HCT116 (cell line): Measurements from ENCODE around the gene IL15RA. TPM values are rescaled to one million over a fixed set of nuclear protein-coding genes. Genes with fewer than 3 reads are reported as not detected.

Source experiments
- ATAC-seq: fragments of 200-7000 bp; cut with Tn5 transposase; 2 replicates; pipeline ENCODE4 v1.9.1; 2020; ENCODE audit warnings: mild to moderate bottlenecking, moderate library complexity
- BruUV-seq: library from RNA; stranded (reverse); fragments of 400-500 nt; replicated peaks from 2 replicates; lab custom pipeline; 2021; lab: Mats Ljungman, UMichigan
- CTCF ChIA-PET: fragments of 300-600 bp; sonication (Branson Sonifier 250); formaldehyde crosslinking; loops from one replicate; lab custom pipeline; 2021; ENCODE audit warnings: antibody characterized with exemption; lab: Charles Lee
- POLR2A ChIA-PET: fragments of 300-600, 350-600 bp; sonication (Branson Sonifier 250); formaldehyde crosslinking; loops from one replicate; lab custom pipeline; 2021; ENCODE audit warnings: antibody characterized with exemption; lab: Charles Lee
- RAD21 ChIA-PET, 2 experiments: fragments of 300-600 bp; sonication (Branson Sonifier 250); formaldehyde crosslinking; loops; one replicate each; lab custom pipeline; 2023; ENCODE audit warnings: low total read pairs in 2 of 2; ENCODE audit not compliant: uncharacterized antibody in 2 of 2, unreplicated experiment in 2 of 2, low non-redundant PET in 1 of 2; lab: Charles Lee
- DNase-seq: peaks from one replicate; pipeline ENCODE4 v3.0.0-alpha.2; 2010; ENCODE audit warnings: low read depth, low spot score
- H2AFZ ChIP-seq: fragments of 200-600 bp; shearing (Covaris generic), sonication (generic); 2 replicates; pipeline ENCODE4 v1.6.1; 2017; ENCODE audit warnings: low read depth, mixed run types, mixed read lengths, antibody characterized with exemption, low read length; ENCODE audit not compliant: poor library complexity, severe bottlenecking
- H3K27ac ChIP-seq: 2 replicates; pipeline ENCODE4 v1.5.1; 2012; ENCODE audit warnings: low read depth, low read length
- H3K27me3 ChIP-seq: fragments of 200-600 bp; sonication (generic); 2 replicates; pipeline ENCODE4 v1.6.1; 2016; ENCODE audit warnings: mixed run types, low read length, mixed read lengths; ENCODE audit not compliant: insufficient read depth
- H3K36me3 ChIP-seq, 2 experiments: fragments of 200-500 bp in 1 of 2; fragments of 200-600 bp in 1 of 2; sonication (Bioruptor generic) in 1 of 2; sonication (generic) in 1 of 2; 2 replicates each; pipeline versions ENCODE4 v1.5.1 to v1.6.1; 2014 to 2016; ENCODE audit warnings: low read length in 2 of 2, inconsistent platforms in 1 of 2, mixed read lengths in 1 of 2, mixed run types in 1 of 2; ENCODE audit not compliant: insufficient read depth in 2 of 2, control insufficient read depth in 1 of 2
- H3K4me1 ChIP-seq, 2 experiments: fragments of 200-600 bp in 1 of 2; sonication (generic) in 1 of 2; 2 replicates each; pipeline versions ENCODE4 v1.5.1 to v1.6.1; 2012 to 2017; ENCODE audit warnings: low read length in 2 of 2, inconsistent platforms in 1 of 2, mild to moderate bottlenecking in 1 of 2, mixed read lengths in 1 of 2, mixed run types in 1 of 2, moderate library complexity in 1 of 2; ENCODE audit not compliant: insufficient read depth in 2 of 2, control insufficient read depth in 1 of 2
- H3K4me2 ChIP-seq: fragments of 200-600 bp; sonication (generic); 2 replicates; pipeline ENCODE4 v1.6.1; 2017; ENCODE audit warnings: mixed run types, low read length, mixed read lengths
- H3K4me3 ChIP-seq, 2 experiments: fragments of 200-600 bp in 1 of 2; sonication (generic) in 1 of 2; replicated peaks in 1 of 2; 2 replicates each; pipeline ENCODE4 v1.5.1; 2011 to 2016; ENCODE audit warnings: low read length in 2 of 2, control low read depth in 1 of 2, low read depth in 1 of 2, mild to moderate bottlenecking in 1 of 2, mixed read lengths in 1 of 2, mixed run types in 1 of 2
- H3K79me2 ChIP-seq: fragments of 200-600 bp; sonication (generic); 2 replicates; pipeline ENCODE4 v1.6.1; 2017; ENCODE audit warnings: mild to moderate bottlenecking, mixed run types, low read length, moderate library complexity, mixed read lengths; ENCODE audit not compliant: insufficient read depth
- H3K9ac ChIP-seq: fragments of 200-600 bp; sonication (generic); 2 replicates; pipeline ENCODE4 v1.6.1; 2016; ENCODE audit warnings: low read length, mixed read lengths
- H3K9me2 ChIP-seq: fragments of 200-600 bp; sonication (generic), shearing (Covaris generic); 2 replicates; pipeline ENCODE4 v1.6.1; 2017; ENCODE audit warnings: mixed run types, mild to moderate bottlenecking, moderate library complexity; ENCODE audit not compliant: insufficient read depth
- H3K9me3 ChIP-seq, 2 experiments: fragments of 200-500 bp in 1 of 2; fragments of 200-600 bp in 1 of 2; sonication (Bioruptor generic) in 1 of 2; sonication (generic) in 1 of 2; 2 replicates each; pipeline ENCODE4 v1.6.1; 2014 to 2017; ENCODE audit warnings: low read length in 2 of 2, mixed read lengths in 2 of 2, inconsistent platforms in 1 of 2, low read depth in 1 of 2, mild to moderate bottlenecking in 1 of 2, mixed run types in 1 of 2, moderate library complexity in 1 of 2; ENCODE audit not compliant: control insufficient read depth in 1 of 2, insufficient read depth in 1 of 2
- H4K20me1 ChIP-seq: fragments of 200-600 bp; sonication (generic), shearing (Covaris generic); 2 replicates; pipeline ENCODE4 v1.6.1; 2017; ENCODE audit warnings: mixed run types, mild to moderate bottlenecking, moderate library complexity; ENCODE audit not compliant: insufficient read depth
- ELF1 ChIP-seq: IDR thresholded peaks from 2 replicates; pipeline ENCODE4 v1.6.1; 2012; ENCODE audit warnings: low read depth, borderline replicate concordance
- EZH2phosphoT487 ChIP-seq: fragments of 200-600 bp; IDR thresholded peaks from 2 replicates; pipeline ENCODE4 v1.6.1; 2018; ENCODE audit warnings: antibody characterized with exemption, borderline replicate concordance
- FOSL1 ChIP-seq: IDR thresholded peaks from 2 replicates; pipeline ENCODE4 v1.6.1; 2012; ENCODE audit warnings: low read depth
- JUND ChIP-seq: IDR thresholded peaks from 2 replicates; pipeline ENCODE4 v1.6.1; 2012
- POLR2A ChIP-seq: IDR thresholded peaks from 2 replicates; pipeline ENCODE4 v1.7.0; 2011; ENCODE audit warnings: borderline replicate concordance; ENCODE audit not compliant: insufficient read depth, insufficient read length; ENCODE audit errors: extremely low read depth
- POLR2AphosphoS5 ChIP-seq: IDR thresholded peaks from 2 replicates; pipeline ENCODE4 v1.6.1; 2011; ENCODE audit warnings: mild to moderate bottlenecking, low read depth, low read length, moderate library complexity
- RAD21 ChIP-seq: IDR thresholded peaks from 2 replicates; pipeline ENCODE4 v1.6.1; 2012; ENCODE audit warnings: low read depth, mild to moderate bottlenecking
- SIN3A ChIP-seq: IDR thresholded peaks from 2 replicates; pipeline ENCODE4 v1.6.1; 2012; ENCODE audit warnings: low read depth
- TCF7L2 ChIP-seq: IDR thresholded peaks from 2 replicates; pipeline ENCODE4 v1.7.0; 2011; ENCODE audit warnings: borderline replicate concordance, inconsistent platforms; ENCODE audit not compliant: insufficient read depth, insufficient read length; ENCODE audit errors: extremely low read depth
- ZNF274 ChIP-seq: fragments of 200-500 bp; sonication (Bioruptor generic); IDR thresholded peaks from 2 replicates; pipeline ENCODE4 v1.6.1; 2014; ENCODE audit warnings: mild to moderate bottlenecking, low read depth, low read length, inconsistent platforms
- intact Hi-C: fragments of 100-400 bp; cut with micrococcal nuclease; formaldehyde crosslinking; loops from 2 replicates; pipeline ENCODE4 v1.10.0; 2022
- total RNA-seq: library from RNA; stranded (reverse); gene quantifications from one replicate; pipeline ENCODE4 v1.2.1, GENCODE V29; 2021; ENCODE audit not compliant: unreplicated experiment
- TF ChIP-seq, protein P1 (sequence below): IDR thresholded peaks from 2 replicates; pipeline ENCODE4 v1.6.1; 2012; ENCODE audit warnings: low read depth
- TF ChIP-seq, protein P2 (sequence below): IDR thresholded peaks from 2 replicates; pipeline ENCODE4 v1.6.1; 2012

IL15RA gene
- total RNA-seq, 1 experiment from 2014 or later: 10.5 TPM

DNA sequence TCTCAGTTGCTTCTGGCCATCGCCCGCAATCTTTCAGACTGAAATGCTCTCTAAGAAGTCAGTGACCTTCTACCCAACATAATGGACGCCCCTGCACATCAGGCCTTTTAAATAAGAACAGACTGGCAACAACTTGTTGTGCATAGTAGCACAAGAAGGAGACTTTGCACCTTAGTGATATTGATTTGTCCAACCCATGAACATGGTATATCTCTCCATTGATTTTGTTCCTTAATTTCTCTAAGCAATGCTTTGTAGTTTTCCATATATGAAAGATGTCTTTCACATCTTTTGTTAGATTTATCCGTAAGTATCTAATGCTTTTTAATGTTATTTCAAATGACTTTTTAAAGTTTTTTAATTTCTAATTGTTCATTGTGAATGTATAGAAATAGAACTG lies 4.3 kb downstream of the IL15RA start:
- Histone ChIP-seq H3K9me3 (no peaks in the 10 kb centered on the region), H3K4me1 (peaks cover 2 to 22% of the 10 kb centered on the region in 2 experiments; a peak in 3 of 4 replicates), H3K79me2 (peaks cover 47% of the 10 kb centered on the region), H3K9ac (no peak overlapping the region), H3K27ac (no peak overlapping the region), H3K36me3 (no peaks in the 10 kb centered on the region), H3K9me2 (no peaks in the 10 kb centered on the region), H4K20me1 (no peaks in the 10 kb centered on the region), H3K4me3 (no peak overlapping the region), H3K4me2 (no peak overlapping the region), H2AFZ (no peak overlapping the region), H3K27me3 (no peaks in the 10 kb centered on the region)
- ATAC-seq (no peak), DNase-seq (no peak)
- RAD21 ChIA-PET: no interaction called here
- intact Hi-C loops: loop anchor here (10.0 kb wide), 1 partner anchor 112 kb away; the partner anchor contains the start of gene RBM17
- BruUV-seq: no TSS peak
- POLR2A ChIA-PET: no interaction called here
- TF ChIP-seq POLR2A: no peak
- TF ChIP-seq ELF1: no peak
- TF ChIP-seq EZH2phosphoT487: no peak
- no peak for TF ChIP-seq SIN3A
- no peak for TF ChIP-seq ZNF274
- TF ChIP-seq, protein P1, sequence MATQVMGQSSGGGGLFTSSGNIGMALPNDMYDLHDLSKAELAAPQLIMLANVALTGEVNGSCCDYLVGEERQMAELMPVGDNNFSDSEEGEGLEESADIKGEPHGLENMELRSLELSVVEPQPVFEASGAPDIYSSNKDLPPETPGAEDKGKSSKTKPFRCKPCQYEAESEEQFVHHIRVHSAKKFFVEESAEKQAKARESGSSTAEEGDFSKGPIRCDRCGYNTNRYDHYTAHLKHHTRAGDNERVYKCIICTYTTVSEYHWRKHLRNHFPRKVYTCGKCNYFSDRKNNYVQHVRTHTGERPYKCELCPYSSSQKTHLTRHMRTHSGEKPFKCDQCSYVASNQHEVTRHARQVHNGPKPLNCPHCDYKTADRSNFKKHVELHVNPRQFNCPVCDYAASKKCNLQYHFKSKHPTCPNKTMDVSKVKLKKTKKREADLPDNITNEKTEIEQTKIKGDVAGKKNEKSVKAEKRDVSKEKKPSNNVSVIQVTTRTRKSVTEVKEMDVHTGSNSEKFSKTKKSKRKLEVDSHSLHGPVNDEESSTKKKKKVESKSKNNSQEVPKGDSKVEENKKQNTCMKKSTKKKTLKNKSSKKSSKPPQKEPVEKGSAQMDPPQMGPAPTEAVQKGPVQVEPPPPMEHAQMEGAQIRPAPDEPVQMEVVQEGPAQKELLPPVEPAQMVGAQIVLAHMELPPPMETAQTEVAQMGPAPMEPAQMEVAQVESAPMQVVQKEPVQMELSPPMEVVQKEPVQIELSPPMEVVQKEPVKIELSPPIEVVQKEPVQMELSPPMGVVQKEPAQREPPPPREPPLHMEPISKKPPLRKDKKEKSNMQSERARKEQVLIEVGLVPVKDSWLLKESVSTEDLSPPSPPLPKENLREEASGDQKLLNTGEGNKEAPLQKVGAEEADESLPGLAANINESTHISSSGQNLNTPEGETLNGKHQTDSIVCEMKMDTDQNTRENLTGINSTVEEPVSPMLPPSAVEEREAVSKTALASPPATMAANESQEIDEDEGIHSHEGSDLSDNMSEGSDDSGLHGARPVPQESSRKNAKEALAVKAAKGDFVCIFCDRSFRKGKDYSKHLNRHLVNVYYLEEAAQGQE: no peak
- TF ChIP-seq FOSL1: no peak
- TF ChIP-seq RAD21: no peak
- no peak for TF ChIP-seq JUND
- TF ChIP-seq POLR2AphosphoS5: no peak
- TF ChIP-seq, protein P2, sequence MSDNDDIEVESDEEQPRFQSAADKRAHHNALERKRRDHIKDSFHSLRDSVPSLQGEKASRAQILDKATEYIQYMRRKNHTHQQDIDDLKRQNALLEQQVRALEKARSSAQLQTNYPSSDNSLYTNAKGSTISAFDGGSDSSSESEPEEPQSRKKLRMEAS: no peak
- TF ChIP-seq TCF7L2: no peak
- CTCF ChIA-PET: no interaction called here
